Muscle of leg (tissue), 11 donors: ENCODE measurements around the gene AHDC1. TPM values are rescaled to one million over a fixed set of nuclear protein-coding genes. Genes with fewer than 3 reads are reported as not detected.
"Not testable (repeated sequence)": the region's sequence is repeated elsewhere in the genome, so short reads cannot be mapped to it uniquely, and the experiment has no call there.

Experiments
- DNase-seq: peaks from one replicate; pipeline ENCODE4 v3.0.0; 2013
- H3K27ac ChIP-seq: one replicate; pipeline ENCODE4 v1.5.1; 2013; ENCODE audit warnings: mild to moderate bottlenecking, low read length, control low read depth
- H3K27me3 ChIP-seq: one replicate; pipeline ENCODE4 v1.6.1; 2013; ENCODE audit warnings: low read length; ENCODE audit not compliant: control insufficient read depth, insufficient read depth
- H3K36me3 ChIP-seq: one replicate; pipeline ENCODE4 v1.6.1; 2013; ENCODE audit warnings: low read length; ENCODE audit not compliant: control insufficient read depth, insufficient read depth
- H3K4me1 ChIP-seq: one replicate; pipeline ENCODE4 v1.6.1; 2013; ENCODE audit warnings: low read length; ENCODE audit not compliant: control insufficient read depth, insufficient read depth
- H3K4me3 ChIP-seq: one replicate; pipeline ENCODE4 v1.5.1; 2013; ENCODE audit warnings: low read length, control low read depth
- H3K9me3 ChIP-seq: replicated peaks from 2 replicates; pipeline ENCODE4 v1.6.1; 2013; ENCODE audit warnings: low read depth, low read length; ENCODE audit not compliant: control insufficient read depth
- WGBS: methylation state at CpG from one replicate; pipeline ENCODE4 v1.1.5; 2013; ENCODE audit warnings: missing lambda C conversion rate; ENCODE audit not compliant: insufficient coverage; 5-methylcytosine and 5-hydroxymethylcytosine counted together
- polyA plus RNA-seq, 8 donors: library from polyadenylated mRNA; unstranded; fragments of 120-200 nt; gene quantifications; one replicate each; pipeline versions ENCODE4 v1.2.1 to v1.2.3, GENCODE V29; 2013; ENCODE audit warnings: inconsistent platforms in 1 of 8, low replicate concordance in 1 of 8; ENCODE audit not compliant: insufficient read length in 8 of 8, insufficient read depth in 1 of 8
- total RNA-seq: library from RNA; stranded (reverse); fragments of 120-200 nt; gene quantifications from one replicate; pipeline ENCODE4 v1.2.4, GENCODE V29; 2013

The AHDC1 gene
- total and polyA plus RNA-seq, 9 donors, result 24.0 to 97.6 (median 86.5) TPM

GRCh38 chr1:27559466-27560030, 44.4 kb downstream of the AHDC1 start:
- Histone ChIP-seq H3K9me3 (no peaks in the 10 kb centered on the region), H3K4me3 (no peak overlapping the region), H3K27me3 (no peaks in the 10 kb centered on the region), H3K4me1 (peaks cover 95% of the 10 kb centered on the region), H3K36me3 (peaks cover 61% of the 10 kb centered on the region), H3K27ac (no peak overlapping the region)
- 46% methylated on average over 4 of the region's 8 CpGs for WGBS
- DNase-seq, result no peak

GRCh38 chr1:27557596-27558340, 46.2 kb downstream of the AHDC1 start:
- Histone ChIP-seq H3K36me3 (peaks cover 71% of the 10 kb centered on the region), H3K27me3 (no peaks in the 10 kb centered on the region), H3K9me3 (no peaks in the 10 kb centered on the region), H3K4me1 (peaks cover 80% of the 10 kb centered on the region), H3K27ac (peak overlapping the region; percentile 75), H3K4me3 (no peak overlapping the region)
- no peak for DNase-seq
- 37% methylated on average over 8 of the region's 11 CpGs for WGBS

GRCh38 chr1:27556781-27557595, 47.0 kb downstream of the AHDC1 start:
- DNase-seq, result peak; percentile 93
- no peaks in the 10 kb centered on the region for H3K27me3 ChIP-seq
- H3K4me3 ChIP-seq, result no peak overlapping the region
- H3K27ac ChIP-seq, result peak overlapping the region; percentile 75
- H3K9me3 ChIP-seq, result no peaks in the 10 kb centered on the region
- peaks cover 79% of the 10 kb centered on the region for H3K36me3 ChIP-seq
- 14% methylated on average over 15 of the region's 19 CpGs for WGBS
- H3K4me1 ChIP-seq, result peaks cover 73% of the 10 kb centered on the region

- Histone ChIP-seq H3K27me3 (no peaks in the 10 kb centered on the region), H3K27ac (peak overlapping the region; percentile 58), H3K9me3 (no peaks in the 10 kb centered on the region), H3K36me3 (peaks cover 83% of the 10 kb centered on the region), H3K4me1 (peaks cover 67% of the 10 kb centered on the region), H3K4me3 (no peak overlapping the region)
- no peak for DNase-seq
- WGBS, result 33% methylated on average over 1 of the region's 2 CpGs
These were observed 47.5 kb downstream of the AHDC1 start for GRCh38 chr1:27556435-27556780.

GRCh38 chr1:27555700-27556424, 48.1 kb downstream of the AHDC1 start:
- peak; percentile 89 for DNase-seq
- 12% methylated on average over 5 of the region's 12 CpGs for WGBS

GRCh38 chr1:27554759-27555699, 48.9 kb downstream of the AHDC1 start:
- DNase-seq, result peak; percentile 90
- H3K9me3 ChIP-seq, result no peaks in the 10 kb centered on the region
- no peaks in the 10 kb centered on the region for H3K27me3 ChIP-seq
- WGBS, result 10% methylated on average over 2 of the region's 8 CpGs
- H3K4me1 ChIP-seq, result peaks cover 53% of the 10 kb centered on the region
- peak overlapping the region; percentile 91 for H3K27ac ChIP-seq
- H3K36me3 ChIP-seq, result peaks cover 87% of the 10 kb centered on the region
- no peak overlapping the region for H3K4me3 ChIP-seq

More at GRCh38 chr1:27555700-27556424, 48.1 kb downstream of the AHDC1 start:
- Histone ChIP-seq H3K4me1 (peaks cover 61% of the 10 kb centered on the region), H3K27ac (peak overlapping the region; percentile 91), H3K36me3 (peaks cover 86% of the 10 kb centered on the region), H3K27me3 (no peaks in the 10 kb centered on the region), H3K9me3 (no peaks in the 10 kb centered on the region), H3K4me3 (no peak overlapping the region)

- H3K4me1 ChIP-seq, result peaks cover 48% of the 10 kb centered on the region
- peaks cover 87% of the 10 kb centered on the region for H3K36me3 ChIP-seq
- DNase-seq, result no peak
- no peaks in the 10 kb centered on the region for H3K9me3 ChIP-seq
- no peaks in the 10 kb centered on the region for H3K27me3 ChIP-seq
- H3K4me3 ChIP-seq, result no peak overlapping the region
- peak overlapping the region; percentile 91 for H3K27ac ChIP-seq
- WGBS, result 71% methylated on average over 4 of the region's 4 CpGs
These were observed 49.7 kb downstream of the AHDC1 start for GRCh38 chr1:27554293-27554692.

- 93% methylated on average over 4 of the region's 7 CpGs for WGBS
- Histone ChIP-seq H3K36me3 (peaks cover 87% of the 10 kb centered on the region), H3K4me1 (peaks cover 46% of the 10 kb centered on the region)
- not testable (repeated sequence) for H3K9me3 ChIP-seq, H3K27me3 ChIP-seq, H3K4me3 ChIP-seq, DNase-seq, H3K27ac ChIP-seq
These were observed 50.1 kb downstream of the AHDC1 start for GRCh38 chr1:27553823-27554222.

GRCh38 chr1:27552911-27553420, 51.0 kb downstream of the AHDC1 start:
- Histone ChIP-seq H3K27me3 (no peaks in the 10 kb centered on the region), H3K4me3 (no peak overlapping the region), H3K27ac (no peak overlapping the region), H3K9me3 (no peaks in the 10 kb centered on the region), H3K4me1 (peaks cover 38% of the 10 kb centered on the region), H3K36me3 (peaks cover 87% of the 10 kb centered on the region)
- WGBS, result 83% methylated on average over 9 of the region's 16 CpGs
- no peak for DNase-seq
